Esophagus squamous epithelium (tissue), 5 donors: ENCODE results near the gene PLD6. TPM values are rescaled to one million over a fixed set of nuclear protein-coding genes. Genes with fewer than 3 reads are reported as not detected.

ENCODE experiments used
- DNase-seq: peaks from one replicate; lab custom pipeline; 2025; lab: John Stamatoyannopoulos, UW
- H3K27ac ChIP-seq, 4 donors: fragments of 200-600 bp; sonication (generic); one replicate each; pipeline ENCODE4 v1.5.1; 2016 to 2019; ENCODE audit warnings: mild to moderate bottlenecking in 1 of 4
- H3K27me3 ChIP-seq, 4 donors: fragments of 200-600 bp; sonication (generic); 1 replicate in 3 of 4; 2 replicates in 1 of 4; pipeline versions ENCODE4 v1.5.1 to v1.6.0; 2017 to 2021; ENCODE audit warnings: antibody characterized with exemption in 1 of 4
- H3K36me3 ChIP-seq, 3 donors: fragments of 200-600 bp; sonication (generic); one replicate each; pipeline ENCODE4 v1.5.1; 2016 to 2019
- H3K4me1 ChIP-seq, 3 donors: fragments of 200-600 bp; sonication (generic); one replicate each; pipeline ENCODE4 v1.5.1; 2017 to 2019
- H3K4me3 ChIP-seq, 4 donors: fragments of 200-600 bp; sonication (generic); 1 replicate in 3 of 4; 2 replicates in 1 of 4; pipeline ENCODE4 v1.5.1; 2016 to 2019; ENCODE audit warnings: mild to moderate bottlenecking in 2 of 4, moderate library complexity in 1 of 4
- H3K9me3 ChIP-seq, 3 donors: fragments of 200-600 bp; sonication (generic); one replicate each; pipeline ENCODE4 v1.5.1; 2016 to 2019
- POLR2A ChIP-seq, 4 donors: fragments of 450-650 bp; IDR thresholded peaks; one replicate each; pipeline ENCODE4 v1.6.1; 2017; ENCODE audit warnings: antibody characterized with exemption in 4 of 4, mild to moderate bottlenecking in 4 of 4, moderate library complexity in 3 of 4
- WGBS, 2 donors: methylation state at CpG; one replicate each; pipeline ENCODE4 v1.1.5; 2018; 5-methylcytosine and 5-hydroxymethylcytosine counted together
- intact Hi-C: fragments of 100-400 bp; cut with DNase I; formaldehyde crosslinking; loops from one replicate; pipeline ENCODE4 v1.15.0; 2022
- total RNA-seq, 4 donors: library from RNA; depleted of rRNA; stranded (reverse); fragments of >200 nt; gene quantifications; one replicate each; pipeline ENCODE4 v1.1.0, GENCODE V29; 2016
- TF ChIP-seq, protein P1 (sequence below), 6 experiments: fragments of 450-650 bp in 4 of 6; fragments of 200-600 bp in 2 of 6; sonication (generic) in 2 of 6; IDR thresholded peaks; one replicate each; pipeline ENCODE4 v1.5.1; 2016 to 2019; ENCODE audit warnings: antibody characterized with exemption in 6 of 6, mild to moderate bottlenecking in 4 of 6, moderate library complexity in 4 of 6
- donor health status: DM: yes; HTN: yes; CAD: no.

The PLD6 gene
- total RNA-seq, 4 donors from 2014 or later: 0.45 to 1.9 (median 0.95) TPM

DNA sequence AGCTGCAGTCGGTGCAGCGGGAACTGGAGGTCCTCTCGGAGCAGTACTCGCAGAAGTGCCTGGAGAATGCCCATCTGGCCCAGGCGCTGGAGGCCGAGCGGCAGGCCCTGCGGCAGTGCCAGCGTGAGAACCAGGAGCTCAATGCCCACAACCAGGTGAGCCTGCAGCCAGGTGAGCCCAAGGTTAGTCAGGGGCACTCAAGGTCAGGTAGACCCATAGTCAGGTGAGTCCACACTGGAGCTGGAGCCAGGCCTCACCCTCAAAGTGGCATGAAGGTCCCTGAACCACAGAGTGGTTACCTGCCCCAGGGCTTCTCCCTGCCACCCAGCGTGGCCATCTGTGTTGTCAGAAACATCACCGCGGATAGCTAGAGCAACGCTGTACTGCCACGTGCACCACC, 32.2 kb downstream of the PLD6 start:
- Histone ChIP-seq H3K9me3 (no peaks in the 10 kb centered on the region), H3K27ac (no peak overlapping the region), H3K36me3 (peaks cover 16 to 100% (median 53%) of the 10 kb centered on the region in 3 donors), H3K27me3 (no peaks in the 10 kb centered on the region), H3K4me1 (peaks cover 0 to 32% (median 14%) of the 10 kb centered on the region in 3 donors), H3K4me3 (no peak overlapping the region)
- TF ChIP-seq POLR2A (IDR thresholded peaks at IDR 0.05): no peak
- TF ChIP-seq, protein P1, sequence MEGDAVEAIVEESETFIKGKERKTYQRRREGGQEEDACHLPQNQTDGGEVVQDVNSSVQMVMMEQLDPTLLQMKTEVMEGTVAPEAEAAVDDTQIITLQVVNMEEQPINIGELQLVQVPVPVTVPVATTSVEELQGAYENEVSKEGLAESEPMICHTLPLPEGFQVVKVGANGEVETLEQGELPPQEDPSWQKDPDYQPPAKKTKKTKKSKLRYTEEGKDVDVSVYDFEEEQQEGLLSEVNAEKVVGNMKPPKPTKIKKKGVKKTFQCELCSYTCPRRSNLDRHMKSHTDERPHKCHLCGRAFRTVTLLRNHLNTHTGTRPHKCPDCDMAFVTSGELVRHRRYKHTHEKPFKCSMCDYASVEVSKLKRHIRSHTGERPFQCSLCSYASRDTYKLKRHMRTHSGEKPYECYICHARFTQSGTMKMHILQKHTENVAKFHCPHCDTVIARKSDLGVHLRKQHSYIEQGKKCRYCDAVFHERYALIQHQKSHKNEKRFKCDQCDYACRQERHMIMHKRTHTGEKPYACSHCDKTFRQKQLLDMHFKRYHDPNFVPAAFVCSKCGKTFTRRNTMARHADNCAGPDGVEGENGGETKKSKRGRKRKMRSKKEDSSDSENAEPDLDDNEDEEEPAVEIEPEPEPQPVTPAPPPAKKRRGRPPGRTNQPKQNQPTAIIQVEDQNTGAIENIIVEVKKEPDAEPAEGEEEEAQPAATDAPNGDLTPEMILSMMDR (IDR thresholded peaks at IDR 0.05): no peak
- intact Hi-C loops: no loop called here
- 90 to 96% methylated on average over 2 to 10 of the region's 14 CpGs for WGBS, 2 donors
- no peak for DNase-seq

GRCh38 chr17:17172990-17173389, 33.1 kb downstream of the PLD6 start:
- H3K27ac ChIP-seq: no peak overlapping the region

DNA sequence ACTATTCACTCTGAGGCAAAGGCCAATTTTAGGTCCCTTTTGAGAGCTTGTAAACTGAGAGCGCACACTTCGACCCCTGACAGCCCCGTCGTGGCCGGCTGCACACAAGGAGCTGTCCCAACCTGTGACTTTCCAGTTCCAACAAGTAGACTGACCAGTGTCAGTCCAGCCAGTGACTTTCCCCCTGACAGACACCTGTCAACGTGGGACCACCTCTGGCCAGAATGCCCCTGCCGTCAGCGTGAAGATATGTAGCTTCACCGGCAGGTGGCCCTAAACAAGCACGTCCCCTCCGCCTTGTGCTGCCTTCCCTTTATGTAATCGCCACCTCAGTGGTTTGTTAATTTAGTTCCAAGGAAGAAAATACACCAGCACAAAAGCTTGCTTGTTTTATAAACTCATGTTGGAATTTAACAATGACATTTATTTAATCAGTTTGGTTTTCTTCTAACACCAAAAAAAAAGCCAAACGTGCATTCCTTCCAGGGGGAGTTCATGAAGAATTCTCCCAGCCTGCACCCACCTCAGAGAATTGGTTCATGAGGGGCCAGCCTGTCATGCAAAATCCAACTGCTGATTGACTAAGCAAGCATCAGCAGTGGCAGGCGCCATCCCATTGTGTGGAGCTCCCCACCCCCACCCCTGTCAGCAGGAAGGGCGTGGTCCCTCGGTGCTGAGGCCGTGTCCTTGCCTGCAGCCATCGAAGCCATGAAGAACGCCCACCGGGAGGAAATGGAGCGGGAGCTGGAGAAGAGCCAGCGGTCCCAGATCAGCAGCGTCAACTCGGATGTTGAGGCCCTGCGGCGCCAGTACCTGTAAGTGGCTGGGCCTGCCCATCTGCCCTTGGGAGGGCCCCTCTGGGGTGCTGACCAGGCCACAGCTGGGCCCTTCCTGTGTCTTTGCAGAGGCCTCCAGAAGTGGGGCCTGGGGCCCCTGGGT, 33.9 kb downstream of the PLD6 start:
- no peak overlapping the region for H3K27ac ChIP-seq
- WGBS, 2 donors: 76 to 91% methylated on average over 10 of the region's 26 CpGs
- no peak overlapping the region for H3K4me3 ChIP-seq
- H3K27me3 ChIP-seq: no peaks in the 10 kb centered on the region
- intact Hi-C loops: no loop called here
- H3K9me3 ChIP-seq: no peaks in the 10 kb centered on the region
- H3K36me3 ChIP-seq: peaks cover 20 to 100% (median 51%) of the 10 kb centered on the region in 3 donors
- TF ChIP-seq POLR2A (IDR thresholded peaks at IDR 0.05): no peak
- TF ChIP-seq, protein P1 (IDR thresholded peaks at IDR 0.05): no peak
- no peak for DNase-seq
- H3K4me1 ChIP-seq: peaks cover 0 to 27% (median 14%) of the 10 kb centered on the region in 3 donors

More at GRCh38 chr17:17172990-17173389, 33.1 kb downstream of the PLD6 start:
- H3K27me3 ChIP-seq: no peaks in the 10 kb centered on the region
- no peak for DNase-seq
- H3K36me3 ChIP-seq: peaks cover 16 to 100% (median 53%) of the 10 kb centered on the region in 3 donors
- intact Hi-C loops: no loop called here
- H3K9me3 ChIP-seq: no peaks in the 10 kb centered on the region
- 86 to 91% methylated on average over 7 of the region's 9 CpGs for WGBS, 2 donors
- H3K4me1 ChIP-seq: peaks cover 0 to 27% (median 14%) of the 10 kb centered on the region in 3 donors
- TF ChIP-seq, protein P1 (IDR thresholded peaks at IDR 0.05): no peak
- TF ChIP-seq POLR2A (IDR thresholded peaks at IDR 0.05): no peak
- H3K4me3 ChIP-seq: no peak overlapping the region

GRCh38 chr17:17171186-17171585, 34.9 kb downstream of the PLD6 start:
- TF ChIP-seq, protein P1 (IDR thresholded peaks at IDR 0.05): no peak
- TF ChIP-seq POLR2A (IDR thresholded peaks at IDR 0.05): no peak
- DNase-seq: no peak
- WGBS, 2 donors: 54 to 83% methylated on average over 3 to 4 of the region's 7 CpGs
- intact Hi-C loops: no loop called here
- Histone ChIP-seq H3K9me3 (no peaks in the 10 kb centered on the region), H3K36me3 (peaks cover 28 to 100% (median 51%) of the 10 kb centered on the region in 3 donors), H3K27ac (no peak overlapping the region), H3K4me3 (no peak overlapping the region), H3K4me1 (peaks cover 0 to 27% (median 14%) of the 10 kb centered on the region in 3 donors), H3K27me3 (no peaks in the 10 kb centered on the region)
